ENCODE results near the gene ASB3. TPM values are rescaled to one million over a fixed set of nuclear protein-coding genes. Genes with fewer than 3 reads are reported as not detected.

ASB3 gene
- total and polyA plus RNA-seq, 9 of the 15 experiments (the other 6 are each of a cell fraction or from before 2014, with no cell fraction given): 13.6 to 35.3 (median 18.7) TPM

DNA sequence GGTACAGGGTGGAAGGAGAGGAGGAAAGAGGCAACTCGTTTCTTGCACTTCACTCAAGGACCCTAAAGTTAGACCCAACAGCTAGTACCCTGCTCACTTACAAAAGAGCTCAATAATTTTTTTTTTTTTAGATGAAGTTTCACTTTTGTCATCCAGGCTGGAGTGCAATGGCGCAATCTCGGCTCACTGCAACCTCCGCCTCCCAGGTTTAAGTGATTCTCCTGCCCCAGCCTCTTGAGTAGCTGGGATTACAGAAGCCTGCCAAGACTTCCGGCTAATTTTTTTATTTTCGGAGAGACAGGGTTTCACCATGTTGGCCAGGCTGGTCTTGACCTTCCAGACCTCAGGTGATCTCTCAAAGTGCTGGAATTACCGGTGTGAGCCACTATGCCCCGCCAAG, 4.1 kb downstream of the ASB3 start (continued):
- TF ChIP-seq TEAD1 (CRISPR knock-in tag; IDR thresholded peaks at IDR 0.05) (no peak), ILK (tag; IDR thresholded peaks at IDR 0.05; ENCODE audit: borderline replicate concordance, low read depth) (no peak), ELF1 (tag; IDR thresholded peaks at IDR 0.05) (no peak)

DNA sequence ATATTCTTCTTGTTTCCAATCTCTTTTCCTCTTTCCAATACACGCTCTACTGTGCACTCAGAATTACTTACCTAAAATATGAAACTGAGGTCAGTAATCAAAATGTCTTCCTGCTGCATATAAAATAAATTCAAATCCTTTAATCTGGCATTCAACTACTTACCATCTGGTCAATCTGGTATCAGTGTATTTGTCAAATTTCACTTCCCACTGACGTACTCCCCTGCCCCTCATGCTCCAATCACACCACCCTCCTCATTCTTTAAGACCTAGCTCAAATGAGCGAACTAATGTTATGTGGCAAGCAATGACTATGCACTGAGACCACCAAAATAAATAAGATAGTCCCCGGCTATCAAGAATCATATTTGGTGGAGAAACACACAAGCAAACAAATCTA, 6.7 kb downstream of the ASB3 start:
- in situ Hi-C loops (cut with MboI): no loop called here
- CTCF ChIA-PET (ENCODE audit: low intra/inter-chr PET ratio): no interaction called here

More for the DNA sequence above, 6.7 kb downstream of the ASB3 start:
- Histone ChIP-seq H3K9me3 (replicated peaks; ENCODE audit: control insufficient read depth, insufficient read depth, low read depth, low read length) (no peaks in the 10 kb centered on the region), H3K9me1 (ENCODE audit: control insufficient read depth, insufficient read depth, low read length) (no peaks in the 10 kb centered on the region), H3K27me3 (ENCODE audit: control insufficient read depth in 2 of 2, insufficient read depth in 2 of 2, low read length in 2 of 2) (no peaks in the 10 kb centered on the region), H3K36me3 (ENCODE audit: control insufficient read depth, insufficient read depth, low read length) (peaks cover 40% of the 10 kb centered on the region; the same call in 2 of the 3 replicates), H3K27ac (ENCODE audit: extremely low read depth, low read depth, low read length) (no peak overlapping the region), H3K4me3 (no peak overlapping the region), H4K20me1 (replicated peaks; ENCODE audit: control insufficient read depth, insufficient read depth, low read length) (no peaks in the 10 kb centered on the region), H3K79me2 (ENCODE audit: control insufficient read depth, insufficient read depth, low read length) (peaks cover 82% of the 10 kb centered on the region), H2AFZ (ENCODE audit: low read depth, low read length) (no peak overlapping the region), H3K9ac (ENCODE audit: insufficient read depth in 1 of 2, low read depth in 2 of 2, low read length in 2 of 2) (no peak overlapping the region), H3K4me1 (replicated peaks in 1 of 2; ENCODE audit: control insufficient read depth in 2 of 2, insufficient read depth in 2 of 2, low read length in 2 of 2) (peaks cover 0 to 7% of the 10 kb centered on the region in 2 experiments; a peak in 2 of 5 replicates), H3K4me2 (ENCODE audit: insufficient read depth, low read length) (no peak overlapping the region)
- BruUV-seq (replicated peaks): no TSS peak
- 85% methylated on average over 4 of the region's 4 CpGs for whole genome bisulfite sequencing (ENCODE audit: insufficient coverage, low coverage, missing lambda C conversion rate)
- TF ChIP-seq ETV6 (IDR thresholded peaks at IDR 0.05; ENCODE audit: borderline replicate concordance in 1 of 2, low read depth in 2 of 2, low read length in 1 of 2) (no peak), ETV6 (CRISPR knock-in tag; IDR thresholded peaks at IDR 0.05; ENCODE audit: borderline replicate concordance) (no peak), ZNF121 (CRISPR knock-in tag; conservative IDR thresholded peaks at IDR 0.05) (no peak), ZBTB1 (CRISPR knock-in tag; IDR thresholded peaks at IDR 0.05; ENCODE audit: borderline replicate concordance, low read depth) (no peak)
- TF ChIP-seq, protein P1, sequence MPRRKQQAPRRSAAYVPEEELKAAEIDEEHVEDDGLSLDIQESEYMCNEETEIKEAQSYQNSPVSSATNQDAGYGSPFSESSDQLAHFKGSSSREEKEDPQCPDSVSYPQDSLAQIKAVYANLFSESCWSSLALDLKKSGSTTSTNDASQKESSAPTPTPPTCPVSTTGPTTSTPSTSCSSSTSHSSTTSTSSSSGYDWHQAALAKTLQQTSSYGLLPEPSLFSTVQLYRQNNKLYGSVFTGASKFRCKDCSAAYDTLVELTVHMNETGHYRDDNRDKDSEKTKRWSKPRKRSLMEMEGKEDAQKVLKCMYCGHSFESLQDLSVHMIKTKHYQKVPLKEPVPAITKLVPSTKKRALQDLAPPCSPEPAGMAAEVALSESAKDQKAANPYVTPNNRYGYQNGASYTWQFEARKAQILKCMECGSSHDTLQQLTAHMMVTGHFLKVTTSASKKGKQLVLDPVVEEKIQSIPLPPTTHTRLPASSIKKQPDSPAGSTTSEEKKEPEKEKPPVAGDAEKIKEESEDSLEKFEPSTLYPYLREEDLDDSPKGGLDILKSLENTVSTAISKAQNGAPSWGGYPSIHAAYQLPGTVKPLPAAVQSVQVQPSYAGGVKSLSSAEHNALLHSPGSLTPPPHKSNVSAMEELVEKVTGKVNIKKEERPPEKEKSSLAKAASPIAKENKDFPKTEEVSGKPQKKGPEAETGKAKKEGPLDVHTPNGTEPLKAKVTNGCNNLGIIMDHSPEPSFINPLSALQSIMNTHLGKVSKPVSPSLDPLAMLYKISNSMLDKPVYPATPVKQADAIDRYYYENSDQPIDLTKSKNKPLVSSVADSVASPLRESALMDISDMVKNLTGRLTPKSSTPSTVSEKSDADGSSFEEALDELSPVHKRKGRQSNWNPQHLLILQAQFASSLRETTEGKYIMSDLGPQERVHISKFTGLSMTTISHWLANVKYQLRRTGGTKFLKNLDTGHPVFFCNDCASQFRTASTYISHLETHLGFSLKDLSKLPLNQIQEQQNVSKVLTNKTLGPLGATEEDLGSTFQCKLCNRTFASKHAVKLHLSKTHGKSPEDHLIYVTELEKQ (CRISPR knock-in tag; IDR thresholded peaks at IDR 0.05): no peak
- no peak for ATAC-seq
- intact Hi-C loops (cut with micrococcal nuclease): no loop called here
- DNase-seq (ENCODE audit: extremely low read depth in 1 of 4, low spot score in 3 of 4): no peak
- POLR2A ChIA-PET: interaction anchor here (4.7 kb wide), 1 partner anchor 12 kb away, joined by 32 read pairs; the partner anchor contains the start of gene CHAC2
- FAIRE-seq: no peak
